ENCODE results near the gene CCDC192. TPM values are rescaled to one million over a fixed set of nuclear protein-coding genes. Genes with fewer than 3 reads are reported as not detected.
A peak's percentile ranks its signal among the peaks of the same experiment; 100 is the strongest.

Gene CCDC192
- total RNA-seq, 1 experiment from 2014 or later = not detected

DNA sequence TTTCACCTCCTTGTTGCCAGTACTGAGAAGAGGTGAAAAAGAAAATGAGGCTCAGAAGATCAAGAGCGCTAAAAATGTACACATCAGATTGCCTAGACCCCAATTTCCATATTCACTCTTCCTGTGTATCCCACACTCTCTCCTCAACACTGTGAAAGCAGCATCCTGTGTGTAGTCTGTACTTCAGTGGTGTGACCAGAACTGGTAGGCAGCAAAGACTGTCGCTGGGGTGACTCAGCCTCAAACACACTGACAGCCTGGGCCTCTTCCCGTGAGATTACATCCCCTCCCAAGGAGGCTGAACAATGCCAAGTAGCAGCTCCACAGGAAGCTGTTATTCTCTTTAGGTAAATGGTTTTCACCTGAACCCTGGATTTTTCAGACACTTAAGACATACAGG is 135.5 kb downstream of the CCDC192 start:
- H3K27me3 ChIP-seq (replicated peaks; ENCODE audit: control insufficient read depth, insufficient read depth, low read length) = no peaks in the 10 kb centered on the region
- Mint-ChIP-seq H3K36me3 (ENCODE audit: insufficient read depth, unreplicated experiment) (no peaks in the 10 kb centered on the region), H3K27ac (ENCODE audit: unreplicated experiment) (peak overlapping the region; percentile 80), H3K4me1 (ENCODE audit: low read depth, unreplicated experiment) (peaks cover 14% of the 10 kb centered on the region), H3K4me3 (ENCODE audit: unreplicated experiment) (no peak overlapping the region), H3K27me3 (ENCODE audit: insufficient read depth, unreplicated experiment) (no peaks in the 10 kb centered on the region), H3K9me3 (ENCODE audit: unreplicated experiment) (peaks cover 24% of the 10 kb centered on the region)
- no peak for TF ChIP-seq CTCF (IDR thresholded peaks at IDR 0.05; ENCODE audit: insufficient read depth in 1 of 2, low read depth in 1 of 2, low read length in 1 of 2, severe bottlenecking in 1 of 2, unreplicated experiment in 1 of 2)
- BruUV-seq (replicated peaks) = no TSS peak
- intact Hi-C loops (cut with micrococcal nuclease; ENCODE audit: unreplicated experiment) = no loop called here
- H3K4me3 ChIP-seq (ENCODE audit: low read depth, low read length) = no peak overlapping the region
- DNase-seq = no peak
- H3K36me3 ChIP-seq (ENCODE audit: control insufficient read depth, insufficient read depth, low read length) = no peaks in the 10 kb centered on the region; the same call in 1 of the 2 replicates
- CTCF ChIA-PET = no interaction called here
- 0 out of 2 replicates have a peak, but pooled peaks cover 4% of the 10 kb centered on the region for H3K9me3 ChIP-seq
- peaks cover 7% of the 10 kb centered on the region for H3K4me1 ChIP-seq
- POLR2A ChIA-PET = no interaction called here

DNA sequence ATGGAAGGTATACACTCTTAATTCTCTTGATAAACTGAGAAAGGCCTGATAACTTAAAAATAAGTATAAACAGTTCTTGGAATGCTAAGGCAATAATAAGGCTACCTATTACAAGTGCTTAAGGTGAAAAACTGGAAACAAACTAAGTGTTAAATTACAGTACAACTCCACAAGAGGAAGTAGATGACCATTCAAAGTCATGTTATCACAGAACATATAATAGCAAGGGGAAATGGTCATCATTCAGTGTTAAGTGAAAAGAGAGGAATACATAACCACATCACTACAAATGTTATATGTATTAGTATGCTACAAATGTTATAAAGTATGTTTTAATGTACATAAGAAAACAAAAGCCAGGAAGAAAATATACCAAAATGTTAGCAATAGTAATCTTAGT is 135.9 kb downstream of the CCDC192 start:
- no peak overlapping the region for H3K4me3 ChIP-seq (ENCODE audit: low read depth, low read length)
- no peaks in the 10 kb centered on the region for H3K36me3 Mint-ChIP-seq (ENCODE audit: insufficient read depth, unreplicated experiment)
- ChIA-PET POLR2A (no interaction called here), CTCF (no interaction called here)
- no peaks in the 10 kb centered on the region for H3K27me3 Mint-ChIP-seq (ENCODE audit: insufficient read depth, unreplicated experiment)
- no peaks in the 10 kb centered on the region; the same call in 1 of the 2 replicates for H3K36me3 ChIP-seq (ENCODE audit: control insufficient read depth, insufficient read depth, low read length)
- H3K4me1 ChIP-seq = peaks cover 4% of the 10 kb centered on the region
- H3K27ac Mint-ChIP-seq (ENCODE audit: unreplicated experiment) = peak overlapping the region; percentile 80
- H3K4me1 Mint-ChIP-seq (ENCODE audit: low read depth, unreplicated experiment) = peaks cover 10% of the 10 kb centered on the region
- TF ChIP-seq CTCF (IDR thresholded peaks at IDR 0.05; ENCODE audit: insufficient read depth in 1 of 2, low read depth in 1 of 2, low read length in 1 of 2, severe bottlenecking in 1 of 2, unreplicated experiment in 1 of 2) = no peak
- intact Hi-C loops (cut with micrococcal nuclease; ENCODE audit: unreplicated experiment) = no loop called here
- BruUV-seq (replicated peaks) = no TSS peak
- 0 out of 2 replicates have a peak, but pooled peaks cover 4% of the 10 kb centered on the region for H3K9me3 ChIP-seq
- peaks cover 24% of the 10 kb centered on the region for H3K9me3 Mint-ChIP-seq (ENCODE audit: unreplicated experiment)
- no peaks in the 10 kb centered on the region for H3K27me3 ChIP-seq (replicated peaks; ENCODE audit: control insufficient read depth, insufficient read depth, low read length)
- no peak overlapping the region for H3K4me3 Mint-ChIP-seq (ENCODE audit: unreplicated experiment)
- no peak for DNase-seq

DNA sequence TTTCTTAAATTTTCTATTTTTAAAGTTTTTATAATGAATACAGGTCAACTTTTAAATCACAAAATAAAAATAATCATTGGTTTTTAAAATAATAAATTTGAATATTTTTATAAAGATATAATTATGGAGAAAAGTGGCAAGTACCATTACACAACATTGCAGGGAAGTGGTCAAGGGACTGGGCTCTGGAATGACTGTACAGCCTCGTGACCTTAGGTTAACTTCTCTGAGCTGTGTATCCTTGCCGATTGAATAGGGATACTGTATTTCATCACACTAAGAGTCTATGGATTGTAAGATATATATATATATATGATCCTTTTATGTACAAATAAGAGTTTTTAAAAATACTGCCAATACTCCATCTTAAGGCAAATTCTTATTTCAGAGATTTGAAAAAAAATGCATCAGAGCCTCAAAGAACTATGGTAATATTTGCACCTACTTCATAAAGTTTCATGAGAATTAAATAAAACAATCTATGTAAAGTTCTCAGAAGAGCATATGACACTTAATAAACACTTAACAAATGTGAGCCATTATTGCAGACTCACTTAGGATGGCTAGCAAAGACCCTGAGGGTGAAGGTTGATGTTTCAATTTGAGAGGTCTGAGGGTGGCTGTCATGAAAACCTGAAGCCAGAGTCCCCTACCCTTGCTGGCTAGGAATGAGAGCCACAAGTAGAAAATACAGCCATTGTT is 136.5 kb downstream of the CCDC192 start:
- no peak for TF ChIP-seq CTCF (IDR thresholded peaks at IDR 0.05; ENCODE audit: insufficient read depth in 1 of 2, low read depth in 1 of 2, low read length in 1 of 2, severe bottlenecking in 1 of 2, unreplicated experiment in 1 of 2)
- Histone ChIP-seq H3K4me1 (no peaks in the 10 kb centered on the region; the same call in 1 of the 2 replicates), H3K9me3 (0 out of 2 replicates have a peak, but pooled peaks cover 4% of the 10 kb centered on the region), H3K36me3 (ENCODE audit: control insufficient read depth, insufficient read depth, low read length) (no peaks in the 10 kb centered on the region; the same call in 1 of the 2 replicates), H3K4me3 (ENCODE audit: low read depth, low read length) (no peak overlapping the region), H3K27me3 (replicated peaks; ENCODE audit: control insufficient read depth, insufficient read depth, low read length) (no peaks in the 10 kb centered on the region)
- DNase-seq = no peak
- intact Hi-C loops (cut with micrococcal nuclease; ENCODE audit: unreplicated experiment) = no loop called here
- BruUV-seq (replicated peaks) = no TSS peak
- Mint-ChIP-seq H3K27me3 (ENCODE audit: insufficient read depth, unreplicated experiment) (no peaks in the 10 kb centered on the region), H3K9me3 (ENCODE audit: unreplicated experiment) (peaks cover 24% of the 10 kb centered on the region), H3K27ac (ENCODE audit: unreplicated experiment) (no peak overlapping the region), H3K36me3 (ENCODE audit: insufficient read depth, unreplicated experiment) (no peaks in the 10 kb centered on the region), H3K4me3 (ENCODE audit: unreplicated experiment) (no peak overlapping the region), H3K4me1 (ENCODE audit: low read depth, unreplicated experiment) (peaks cover 12% of the 10 kb centered on the region)
- ChIA-PET CTCF (no interaction called here), POLR2A (no interaction called here)
